Spleen (tissue), 11 donors: ENCODE measurements around the gene NFE2L2. TPM values are rescaled to one million over a fixed set of nuclear protein-coding genes. Genes with fewer than 3 reads are reported as not detected.

Experiments
- DNase-seq: peaks from one replicate; pipeline ENCODE4 v3.0.0-alpha.2; 2020
- H3K27ac ChIP-seq, 8 donors: fragments of 200-600 bp; sonication (generic) in 7 of 8; 1 replicate in 4 of 8; 2 replicates in 4 of 8; pipeline versions ENCODE4 v1.5.0 to v1.8.0; 2016 to 2021; ENCODE audit warnings: inconsistent platforms in 4 of 8, mild to moderate bottlenecking in 4 of 8, moderate library complexity in 1 of 8
- H3K27me3 ChIP-seq, 7 donors: fragments of 200-600 bp; sonication (generic) in 6 of 7; replicated peaks in 1 of 7; 1 replicate in 4 of 7; 2 replicates in 3 of 7; pipeline versions ENCODE4 v1.5.0 to v1.8.0; 2016 to 2021; ENCODE audit warnings: inconsistent platforms in 3 of 7, mild to moderate bottlenecking in 1 of 7
- H3K36me3 ChIP-seq, 6 donors: fragments of 200-600 bp; sonication (generic) in 5 of 6; 1 replicate in 4 of 6; 2 replicates in 2 of 6; pipeline versions ENCODE4 v1.5.0 to v1.8.0; 2016 to 2021; ENCODE audit warnings: inconsistent platforms in 2 of 6
- H3K4me1 ChIP-seq, 6 donors: fragments of 200-600 bp; sonication (generic) in 5 of 6; 1 replicate in 3 of 6; 2 replicates in 3 of 6; pipeline versions ENCODE4 v1.5.0 to v1.8.0; 2016 to 2021; ENCODE audit warnings: inconsistent platforms in 3 of 6
- H3K4me3 ChIP-seq, 8 donors: fragments of 200-600 bp; sonication (generic) in 7 of 8; 1 replicate in 4 of 8; 2 replicates in 4 of 8; pipeline versions ENCODE4 v1.5.0 to v1.8.0; 2016 to 2021; ENCODE audit warnings: inconsistent platforms in 4 of 8, mild to moderate bottlenecking in 4 of 8, moderate library complexity in 2 of 8
- H3K9me3 ChIP-seq, 8 donors: fragments of 200-600 bp; sonication (generic) in 7 of 8; 1 replicate in 4 of 8; 2 replicates in 4 of 8; pipeline versions ENCODE4 v1.5.0 to v1.8.0; 2016 to 2021; ENCODE audit warnings: inconsistent platforms in 4 of 8
- CTCF ChIP-seq, 11 experiments: fragments of 200-600 bp in 7 of 11; fragments of 450-650 bp in 4 of 11; sonication (generic) in 4 of 11; IDR thresholded peaks in 8 of 11; conservative IDR thresholded peaks in 3 of 11; 1 replicate in 7 of 11; 2 replicates in 4 of 11; pipeline versions ENCODE4 v1.4.0 to v1.8.0; 2016 to 2021; ENCODE audit warnings: antibody characterized with exemption in 11 of 11, inconsistent platforms in 4 of 11, mild to moderate bottlenecking in 1 of 11
- POLR2A ChIP-seq, 3 donors: fragments of 450-650 bp; IDR thresholded peaks; one replicate each; pipeline ENCODE4 v1.5.1; 2017; ENCODE audit warnings: antibody characterized with exemption in 3 of 3, mild to moderate bottlenecking in 1 of 3
- POLR2AphosphoS5 ChIP-seq, 3 donors: sonication (generic); formaldehyde crosslinking; IDR thresholded peaks; one replicate each; pipeline ENCODE4 v1.5.1; 2017; ENCODE audit warnings: antibody characterized with exemption in 3 of 3
- WGBS, 5 donors: extraction: QIAGEN DNeasy Blood & Tissue Kit in 3 of 5; methylation state at CpG; one replicate each; pipeline versions ENCODE4 v1.1.5 to v1.1.7; 2013 to 2018; 5-methylcytosine and 5-hydroxymethylcytosine counted together
- intact Hi-C: fragments of 100-400 bp; cut with DNase I; formaldehyde crosslinking; loops from one replicate; pipeline ENCODE4 v1.15.0; 2023; ENCODE audit warnings: low total_unique reads
- polyA plus RNA-seq, 3 donors: library from polyadenylated mRNA; stranded (reverse); fragments of 200-250 nt; gene quantifications; one replicate each; pipeline ENCODE4 v1.2.1, GENCODE V29; 2013
- total RNA-seq, 7 donors: library from RNA; depleted of rRNA in 3 of 7; stranded (reverse); fragments of >200 nt in 3 of 7; fragmentation: NEBNext Ultra II Directional in 4 of 7; extraction: Animal tissue kit (Norgen Biotek cat#: 25700) in 4 of 7; gene quantifications; one replicate each; pipeline versions ENCODE4 v1.1.0 to v1.2.1, GENCODE V29; 2016 to 2021
- donor health status: healthy with polysubstance abuse.
- donor health status: DM: no; HTN: no; CAD: no; lungs with moderate emphysema.
- donor health status: DM: no; HTN: no; CAD: no.
- donor health status: Bipolar disorder and iron deficiency.
- donor health status: healthy.
- donor health status: DM: no; HTN: no; CAD: no.
- donor health status: DM: yes; HTN: yes; CAD: no.

Gene NFE2L2
- total and polyA plus RNA-seq, 10 donors: 25.9 to 148 (median 101) TPM

- 18 to 31% (median 29%) methylated on average over 4 of the region's 4 CpGs for WGBS, 5 donors
- H3K4me3 ChIP-seq: peak overlapping the region in 6 of 8 donors; percentile 71 to 95 (median 88)
- H3K36me3 ChIP-seq: no peaks in the 10 kb centered on the region
- no peaks in the 10 kb centered on the region for H3K27me3 ChIP-seq
- intact Hi-C loops: loop anchor here (10.0 kb wide), 1 partner anchor 101 kb away; no protein-coding TSS in a partner anchor
- DNase-seq: no peak
- no peaks in the 10 kb centered on the region for H3K9me3 ChIP-seq
- H3K4me1 ChIP-seq: peaks cover 16 to 40% (median 29%) of the 10 kb centered on the region in 6 donors
- TF ChIP-seq CTCF (IDR thresholded peaks at IDR 0.05 in 8 of 11, conservative IDR thresholded peaks at IDR 0.05 in 3 of 11): no peak
- TF ChIP-seq POLR2AphosphoS5 (IDR thresholded peaks at IDR 0.05): no peak
- TF ChIP-seq POLR2A (IDR thresholded peaks at IDR 0.05): no peak
- peak overlapping the region; percentile 96 to 100 (median 100) for H3K27ac ChIP-seq
Measured at GRCh38 chr2:177265824-177266817, 1.6 kb upstream of the NFE2L2 start.

GRCh38 chr2:177264209-177264692, 276 bp downstream of the NFE2L2 start:
- TF ChIP-seq POLR2A (IDR thresholded peaks at IDR 0.05) (peak in 1 of 3 donors; percentile 4), CTCF (IDR thresholded peaks at IDR 0.05 in 8 of 11, conservative IDR thresholded peaks at IDR 0.05 in 3 of 11) (peak in 1 of 11 experiments; percentile 6), POLR2AphosphoS5 (IDR thresholded peaks at IDR 0.05) (no peak)
- DNase-seq: peak; percentile 93
- WGBS, 5 donors: 0 to 1% (median 0%) methylated on average over 32 to 61 of the region's 61 CpGs
- H3K27ac ChIP-seq: peak overlapping the region; percentile 96 to 100 (median 100)
- H3K4me1 ChIP-seq: peaks cover 31 to 58% (median 48%) of the 10 kb centered on the region in 6 donors
- no peaks in the 10 kb centered on the region for H3K27me3 ChIP-seq
- H3K36me3 ChIP-seq: peaks cover 0 to 5% (median 0%) of the 10 kb centered on the region in 6 donors
- no peaks in the 10 kb centered on the region for H3K9me3 ChIP-seq
- intact Hi-C loops: loop anchor here (5.0 to 10.0 kb wide), 2 partner anchors 52 to 99 kb away; partner anchors contain the start of gene HNRNPA3
- H3K4me3 ChIP-seq: peak overlapping the region; percentile 62 to 95 (median 84)

GRCh38 chr2:177263451-177264208, 897 bp downstream of the NFE2L2 start:
- H3K27ac ChIP-seq: peak overlapping the region; percentile 96 to 100 (median 100)
- DNase-seq: peak; percentile 99
- peak overlapping the region; percentile 62 to 95 (median 84) for H3K4me3 ChIP-seq
- intact Hi-C loops: loop anchor here (5.0 to 10.0 kb wide), 2 partner anchors 51 to 99 kb away; partner anchors contain the start of gene HNRNPA3
- H3K9me3 ChIP-seq: no peaks in the 10 kb centered on the region
- TF ChIP-seq POLR2AphosphoS5 (IDR thresholded peaks at IDR 0.05) (peak; percentile 96 to 98 (median 97)), POLR2A (IDR thresholded peaks at IDR 0.05) (peak in 2 of 3 donors; percentile 31 to 64), CTCF (IDR thresholded peaks at IDR 0.05 in 8 of 11, conservative IDR thresholded peaks at IDR 0.05 in 3 of 11) (peak; percentile 87 to 96 (median 95))
- WGBS, 5 donors: 0 to 1% (median 0%) methylated on average over 18 to 81 of the region's 81 CpGs
- H3K27me3 ChIP-seq: no peaks in the 10 kb centered on the region
- H3K36me3 ChIP-seq: peaks cover 0 to 12% (median 0%) of the 10 kb centered on the region in 6 donors
- H3K4me1 ChIP-seq: peaks cover 31 to 64% (median 54%) of the 10 kb centered on the region in 6 donors
